Natural killer cell (primary cell): ENCODE measurements around the gene CABLES2. TPM values are rescaled to one million over a fixed set of nuclear protein-coding genes. Genes with fewer than 3 reads are reported as not detected.

Experiments used
- ATAC-seq, 3 donors: fragments of 150-1000 bp in 2 of 3; fragments of 200-7000 bp in 1 of 3; cut with Tn5 transposase; 1 replicate in 1 of 3; 2 replicates in 2 of 3; pipeline ENCODE4 v1.10.0; 2021; ENCODE audit warnings: mild to moderate bottlenecking in 2 of 3, moderate library complexity in 2 of 3
- DNase-seq, 2 donors: peaks; one replicate each; pipeline versions ENCODE4 v3.0.0 to v3.0.0-alpha.2; 2013 to 2021; ENCODE audit warnings: mixed read lengths in 1 of 2
- H3K27ac ChIP-seq: one replicate; pipeline ENCODE4 v1.5.1; 2013; ENCODE audit warnings: mild to moderate bottlenecking, low read length
- H3K27me3 ChIP-seq: one replicate; pipeline ENCODE4 v1.6.1; 2013; ENCODE audit warnings: low read length; ENCODE audit not compliant: control insufficient read depth, insufficient read depth
- H3K36me3 ChIP-seq: one replicate; pipeline ENCODE4 v1.6.1; 2013; ENCODE audit warnings: low read length; ENCODE audit not compliant: control insufficient read depth, insufficient read depth
- H3K4me1 ChIP-seq: one replicate; pipeline ENCODE4 v1.6.1; 2013; ENCODE audit warnings: low read length; ENCODE audit not compliant: control insufficient read depth, insufficient read depth
- H3K4me3 ChIP-seq: one replicate; pipeline ENCODE4 v1.5.1; 2013; ENCODE audit warnings: low read length
- H3K9me3 ChIP-seq: one replicate; pipeline ENCODE4 v1.6.1; 2013; ENCODE audit warnings: low read length; ENCODE audit not compliant: control insufficient read depth, insufficient read depth
- H3K27ac Mint-ChIP-seq, 2 donors: one replicate each; pipeline ENCODE4 v1.8.0; 2022; ENCODE audit warnings: mild to moderate bottlenecking in 2 of 2, mixed read lengths in 2 of 2, moderate library complexity in 1 of 2
- H3K27me3 Mint-ChIP-seq, 2 donors: one replicate each; pipeline ENCODE4 v1.8.0; 2022; ENCODE audit warnings: low read depth in 2 of 2, mixed read lengths in 2 of 2
- H3K36me3 Mint-ChIP-seq: one replicate; pipeline ENCODE4 v1.8.0; 2022; ENCODE audit warnings: mixed read lengths
- H3K4me1 Mint-ChIP-seq, 2 donors: one replicate each; pipeline ENCODE4 v1.8.0; 2022; ENCODE audit warnings: mixed read lengths in 2 of 2
- H3K4me3 Mint-ChIP-seq: one replicate; pipeline ENCODE4 v1.8.0; 2022; ENCODE audit warnings: mild to moderate bottlenecking, moderate library complexity, mixed read lengths
- H3K9me3 Mint-ChIP-seq, 2 donors: one replicate each; pipeline ENCODE4 v1.8.0; 2022; ENCODE audit warnings: mixed read lengths in 2 of 2
- WGBS: methylation state at CpG from one replicate; pipeline ENCODE4 v1.1.7; 2013; ENCODE audit warnings: missing lambda C conversion rate; ENCODE audit not compliant: insufficient coverage; 5-methylcytosine and 5-hydroxymethylcytosine counted together
- intact Hi-C: fragments of 100-400 bp; cut with micrococcal nuclease; formaldehyde crosslinking; loops from one replicate; pipeline ENCODE4 v1.14.2; 2022
- total RNA-seq, 4 donors: library from RNA; stranded (reverse); fragments of 120-200 nt in 1 of 4; gene quantifications; one replicate each; pipeline versions ENCODE4 v1.2.3 to v1.2.4, GENCODE V29; 2013 to 2022
- TF ChIP-seq, protein P1 (sequence below): fragments of 200-600 bp; IDR thresholded peaks from one replicate; pipeline ENCODE4 v1.8.0; 2022; ENCODE audit warnings: antibody characterized with exemption

The CABLES2 gene
- total RNA-seq, 3 donors from 2014 or later (not counting 1 experiment from before 2014, with no cell fraction given), result 8.0 to 9.3 (median 8.4) TPM

GRCh38 chr20:62445553-62446340 lies 38.7 kb upstream of the CABLES2 start:
- ATAC-seq (no peak), DNase-seq (no peak)
- H3K36me3 ChIP-seq, result no peaks in the 10 kb centered on the region
- H3K9me3 Mint-ChIP-seq, result no peaks in the 10 kb centered on the region
- H3K4me3 Mint-ChIP-seq, result no peak overlapping the region
- no peaks in the 10 kb centered on the region for H3K4me1 ChIP-seq
- no peak overlapping the region for H3K4me3 ChIP-seq
- H3K27ac Mint-ChIP-seq, result no peak overlapping the region
- no peak overlapping the region for H3K27ac ChIP-seq
- H3K4me1 Mint-ChIP-seq, result no peaks in the 10 kb centered on the region
- no peaks in the 10 kb centered on the region for H3K27me3 Mint-ChIP-seq
- H3K27me3 ChIP-seq, result no peaks in the 10 kb centered on the region
- H3K9me3 ChIP-seq, result no peaks in the 10 kb centered on the region
- 87% methylated on average over 31 of the region's 36 CpGs for WGBS
- intact Hi-C loops, result no loop called here
- TF ChIP-seq, protein P1, sequence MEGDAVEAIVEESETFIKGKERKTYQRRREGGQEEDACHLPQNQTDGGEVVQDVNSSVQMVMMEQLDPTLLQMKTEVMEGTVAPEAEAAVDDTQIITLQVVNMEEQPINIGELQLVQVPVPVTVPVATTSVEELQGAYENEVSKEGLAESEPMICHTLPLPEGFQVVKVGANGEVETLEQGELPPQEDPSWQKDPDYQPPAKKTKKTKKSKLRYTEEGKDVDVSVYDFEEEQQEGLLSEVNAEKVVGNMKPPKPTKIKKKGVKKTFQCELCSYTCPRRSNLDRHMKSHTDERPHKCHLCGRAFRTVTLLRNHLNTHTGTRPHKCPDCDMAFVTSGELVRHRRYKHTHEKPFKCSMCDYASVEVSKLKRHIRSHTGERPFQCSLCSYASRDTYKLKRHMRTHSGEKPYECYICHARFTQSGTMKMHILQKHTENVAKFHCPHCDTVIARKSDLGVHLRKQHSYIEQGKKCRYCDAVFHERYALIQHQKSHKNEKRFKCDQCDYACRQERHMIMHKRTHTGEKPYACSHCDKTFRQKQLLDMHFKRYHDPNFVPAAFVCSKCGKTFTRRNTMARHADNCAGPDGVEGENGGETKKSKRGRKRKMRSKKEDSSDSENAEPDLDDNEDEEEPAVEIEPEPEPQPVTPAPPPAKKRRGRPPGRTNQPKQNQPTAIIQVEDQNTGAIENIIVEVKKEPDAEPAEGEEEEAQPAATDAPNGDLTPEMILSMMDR, result no peak
- no peaks in the 10 kb centered on the region for H3K36me3 Mint-ChIP-seq

DNA sequence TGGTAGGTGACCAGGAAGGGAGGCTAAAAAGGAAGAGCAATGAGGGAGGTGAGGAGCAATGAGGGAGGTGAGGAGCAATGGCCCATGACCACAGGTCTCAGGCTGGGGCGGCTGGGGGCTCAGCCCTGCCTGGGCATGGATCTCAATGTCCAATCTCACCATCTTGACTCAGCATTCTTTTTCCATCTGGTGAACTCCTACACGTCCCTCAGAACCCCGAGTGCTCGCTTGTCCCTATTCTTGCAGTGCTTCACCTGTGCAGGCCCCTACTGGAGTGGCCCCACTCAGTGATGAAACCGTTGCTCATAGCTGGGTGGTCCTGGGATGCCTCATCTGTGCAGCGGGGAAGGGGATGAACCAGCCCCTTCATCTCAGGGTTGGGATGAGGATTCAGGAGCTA lies 37.2 kb upstream of the CABLES2 start:
- no peak overlapping the region for H3K27ac ChIP-seq
- no peaks in the 10 kb centered on the region for H3K4me1 ChIP-seq
- H3K27me3 ChIP-seq, result no peaks in the 10 kb centered on the region
- no peaks in the 10 kb centered on the region for H3K9me3 Mint-ChIP-seq
- H3K36me3 ChIP-seq, result no peaks in the 10 kb centered on the region
- no peak overlapping the region for H3K4me3 Mint-ChIP-seq
- H3K27me3 Mint-ChIP-seq, result no peaks in the 10 kb centered on the region
- no peaks in the 10 kb centered on the region for H3K4me1 Mint-ChIP-seq
- DNase-seq, result no peak
- no peaks in the 10 kb centered on the region for H3K9me3 ChIP-seq
- ATAC-seq, result no peak
- no peak overlapping the region for H3K4me3 ChIP-seq
- H3K36me3 Mint-ChIP-seq, result no peaks in the 10 kb centered on the region
- TF ChIP-seq, protein P1, result no peak
- intact Hi-C loops, result no loop called here
- 88% methylated on average over 6 of the region's 6 CpGs for WGBS
- no peak overlapping the region for H3K27ac Mint-ChIP-seq

- intact Hi-C loops, result no loop called here
- no peak for ATAC-seq
- no peak overlapping the region for H3K27ac Mint-ChIP-seq
Observed at GRCh38 chr20:62441987-62442539, 35.0 kb upstream of the CABLES2 start.

More at GRCh38 chr20:62441987-62442539, 35.0 kb upstream of the CABLES2 start:
- TF ChIP-seq, protein P1, result no peak
- H3K4me1 ChIP-seq, result no peaks in the 10 kb centered on the region
- no peaks in the 10 kb centered on the region for H3K4me1 Mint-ChIP-seq
- DNase-seq, result no peak
- no peak overlapping the region for H3K4me3 ChIP-seq
- no peaks in the 10 kb centered on the region for H3K36me3 Mint-ChIP-seq
- H3K9me3 ChIP-seq, result no peaks in the 10 kb centered on the region
- H3K36me3 ChIP-seq, result no peaks in the 10 kb centered on the region
- H3K4me3 Mint-ChIP-seq, result no peak overlapping the region
- H3K27me3 Mint-ChIP-seq, result no peaks in the 10 kb centered on the region
- WGBS, result 79% methylated on average over 16 of the region's 16 CpGs
- H3K9me3 Mint-ChIP-seq, result no peaks in the 10 kb centered on the region
- no peak overlapping the region for H3K27ac ChIP-seq
- no peaks in the 10 kb centered on the region for H3K27me3 ChIP-seq
